Brain microvascular endothelial cell (primary cell): ENCODE data around the gene FBLN7.

Experiments
- DNase-seq: peaks from one replicate; pipeline ENCODE4 v3.0.0-alpha.2; 2020
- H3K27ac ChIP-seq: fragments of 250-450 bp; sonication (Bioruptor Pico); 2 replicates; pipeline ENCODE4 v1.5.1; 2020; ENCODE audit warnings: mild to moderate bottlenecking, moderate library complexity
- H3K27me3 ChIP-seq: fragments of 250-450 bp; sonication (Bioruptor Pico); replicated peaks from 2 replicates; pipeline ENCODE4 v1.5.1; 2020; ENCODE audit warnings: mild to moderate bottlenecking
- H3K36me3 ChIP-seq: fragments of 250-450 bp; sonication (Bioruptor Pico); replicated peaks from 2 replicates; pipeline ENCODE4 v1.5.1; 2020; ENCODE audit warnings: mild to moderate bottlenecking
- H3K4me3 ChIP-seq: 2 replicates; pipeline ENCODE4 v1.5.1; 2011; ENCODE audit warnings: low read depth, mild to moderate bottlenecking, control low read depth, low read length, moderate library complexity
- CTCF ChIP-seq: IDR thresholded peaks from 2 replicates; pipeline ENCODE4 v1.5.1; 2011; ENCODE audit warnings: low read depth, mild to moderate bottlenecking, moderate library complexity, low read length, control low read depth, inconsistent platforms; ENCODE audit errors: missing control alignments
- in situ Hi-C: cut with HindIII; loops from 2 replicates; pipeline ENCODE4 v1.10.0; 2017; ENCODE audit warnings: low sequenced_read_pairs, low pct_ligation_motif_present

FBLN7 gene

DNA sequence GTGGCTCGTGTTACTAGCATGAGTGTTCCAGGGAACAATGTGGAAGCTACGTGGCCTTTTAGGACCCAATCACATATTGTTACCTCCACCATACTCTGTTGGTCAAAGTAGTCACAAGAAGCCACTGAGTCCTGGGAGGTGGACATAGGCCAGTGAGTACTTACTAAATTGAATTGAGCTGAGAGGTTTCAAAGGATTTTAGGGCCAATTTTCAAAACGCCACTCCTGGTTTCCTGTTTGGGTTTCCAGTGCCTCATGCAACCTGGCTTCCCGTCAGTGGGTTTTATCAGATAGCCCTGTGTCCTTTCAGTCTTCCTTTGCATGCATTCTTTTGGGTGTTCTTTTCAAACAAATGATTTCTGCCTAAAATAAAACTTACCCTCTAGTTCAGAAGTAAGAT, 56.3 kb downstream of the FBLN7 start:
- no peak for TF ChIP-seq CTCF
- no peak for DNase-seq
- in situ Hi-C loops = no loop called here
- no peaks in the 10 kb centered on the region for H3K27me3 ChIP-seq
- H3K36me3 ChIP-seq = no peaks in the 10 kb centered on the region
- no peak overlapping the region for H3K27ac ChIP-seq
- no peak overlapping the region for H3K4me3 ChIP-seq

DNA sequence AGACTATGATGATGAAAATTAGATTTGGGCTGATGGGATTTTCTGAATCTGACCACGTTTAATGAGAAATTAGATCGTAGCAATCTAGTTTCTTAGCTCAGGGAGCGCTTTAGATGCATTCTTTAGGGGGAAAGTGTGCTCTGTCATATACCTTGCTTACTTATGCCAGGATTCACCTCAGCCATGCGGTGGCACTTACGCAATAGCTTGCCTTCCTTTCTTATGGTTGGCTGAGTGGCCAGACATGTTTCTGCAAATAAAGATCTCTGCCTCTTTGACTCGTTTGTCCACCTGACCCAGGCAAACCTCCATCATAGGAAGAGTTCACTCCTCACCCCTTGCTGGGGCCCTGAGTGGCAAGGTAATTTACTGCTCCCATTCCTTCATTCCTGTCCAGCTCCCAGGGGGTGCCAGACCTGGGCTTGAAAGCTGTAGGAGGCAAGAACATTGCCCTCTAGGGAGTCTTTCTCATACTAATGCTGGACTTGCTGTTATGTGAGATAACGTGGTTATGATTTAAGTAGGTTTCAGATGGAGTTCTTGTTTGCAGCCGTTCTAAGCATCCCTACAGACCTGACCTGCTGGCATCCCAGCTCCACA, 57.1 kb downstream of the FBLN7 start:
- in situ Hi-C loops = no loop called here
- H3K27me3 ChIP-seq = no peaks in the 10 kb centered on the region

GRCh38 chr2:112195950-112196349, 57.8 kb downstream of the FBLN7 start:
- in situ Hi-C loops = no loop called here
- Histone ChIP-seq H3K27me3 (no peaks in the 10 kb centered on the region), H3K27ac (no peak overlapping the region), H3K36me3 (no peaks in the 10 kb centered on the region), H3K4me3 (no peak overlapping the region)
- DNase-seq = no peak
- TF ChIP-seq CTCF = no peak

More for the DNA sequence above, 57.1 kb downstream of the FBLN7 start:
- Histone ChIP-seq H3K27ac (no peak overlapping the region), H3K4me3 (no peak overlapping the region), H3K36me3 (no peaks in the 10 kb centered on the region)
- TF ChIP-seq CTCF = no peak
- DNase-seq = no peak

GRCh38 chr2:112197868-112198267, 59.7 kb downstream of the FBLN7 start:
- no peak for DNase-seq

DNA sequence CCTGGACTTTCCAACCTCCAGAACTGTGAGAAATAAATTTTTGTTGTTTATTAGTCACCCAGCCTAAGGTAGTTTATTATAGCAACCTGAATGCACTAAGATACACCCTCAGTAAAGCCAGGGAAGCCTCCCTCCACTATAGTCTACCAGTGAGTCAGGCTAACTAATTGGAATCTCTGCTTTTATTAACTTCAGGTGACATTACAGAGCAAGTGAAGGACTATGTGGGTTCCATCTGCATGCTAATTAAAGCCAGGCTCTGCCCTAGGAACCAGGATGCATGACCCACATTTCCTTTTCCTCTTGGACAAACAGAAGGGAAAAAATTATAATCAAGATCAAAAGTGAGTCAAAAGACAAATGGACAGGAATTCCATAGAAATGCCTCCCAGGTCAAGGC, 60.6 kb downstream of the FBLN7 start:
- in situ Hi-C loops = no loop called here
- no peak for TF ChIP-seq CTCF
- no peaks in the 10 kb centered on the region for H3K27me3 ChIP-seq
- H3K36me3 ChIP-seq = no peaks in the 10 kb centered on the region
- no peak for DNase-seq
- no peak overlapping the region for H3K4me3 ChIP-seq
- H3K27ac ChIP-seq = no peak overlapping the region

More at GRCh38 chr2:112197868-112198267, 59.7 kb downstream of the FBLN7 start:
- H3K36me3 ChIP-seq = no peaks in the 10 kb centered on the region
- no peak for TF ChIP-seq CTCF
- no peak overlapping the region for H3K27ac ChIP-seq
- in situ Hi-C loops = no loop called here
- no peak overlapping the region for H3K4me3 ChIP-seq
- H3K27me3 ChIP-seq = no peaks in the 10 kb centered on the region

- TF ChIP-seq CTCF = no peak
- Histone ChIP-seq H3K27ac (no peak overlapping the region), H3K36me3 (no peaks in the 10 kb centered on the region), H3K4me3 (no peak overlapping the region), H3K27me3 (no peaks in the 10 kb centered on the region)
- DNase-seq = no peak
- in situ Hi-C loops = no loop called here
Observed at GRCh38 chr2:112199188-112199587, 61.0 kb downstream of the FBLN7 start.
